ENCODE data around the gene APOA4. TPM values are rescaled to one million over a fixed set of nuclear protein-coding genes. Genes with fewer than 3 reads are reported as not detected.

APOA4 gene
- total RNA-seq, 4 donors from 2014 or later: 2.6 to 3.5 TPM; not detected in 2

GRCh38 chr11:116773203-116774097, 49.7 kb downstream of the APOA4 start:
- Histone ChIP-seq H3K36me3 (peaks cover 0 to 16% of the 10 kb centered on the region in 2 donors), H3K27ac (peak overlapping the region; percentile 91 to 96 (median 95)), H3K9me3 (no peaks in the 10 kb centered on the region), H3K27me3 (no peaks in the 10 kb centered on the region), H3K4me1 (peaks cover 21 to 24% of the 10 kb centered on the region in 2 donors), H3K4me3 (peak overlapping the region; percentile 71 to 98 (median 89))
- TF ChIP-seq CTCF (IDR thresholded peaks at IDR 0.05 in 4 of 5, conservative IDR thresholded peaks at IDR 0.05 in 1 of 5): no peak
- no peak for TF ChIP-seq POLR2A (IDR thresholded peaks at IDR 0.05)
- intact Hi-C loops (cut with DNase I; ENCODE audit: low total_unique reads): loop anchor here (1.0 to 5.0 kb wide), 4 partner anchors 13 to 459 kb away; partner anchors contain the start of genes PCSK7, RNF214 and SIK3
- ATAC-seq: peak; percentile 50 to 55
- no peak for DNase-seq
- in situ Hi-C loops (cut with MboI; ENCODE audit: low sequenced_read_pairs in 4 of 4): no loop called here

- Histone ChIP-seq H3K27me3 (no peaks in the 10 kb centered on the region), H3K4me1 (peaks cover 21 to 24% of the 10 kb centered on the region in 2 donors), H3K4me3 (peak within 1 kb of the TSS; percentile 71 to 98 (median 89)), H3K27ac (peak within 1 kb of the TSS; percentile 91 to 96 (median 95)), H3K9me3 (no peaks in the 10 kb centered on the region), H3K36me3 (peaks cover 0 to 10% of the 10 kb centered on the region in 2 donors)
- intact Hi-C loops (cut with DNase I; ENCODE audit: low total_unique reads) (loop anchor here (1.0 to 5.0 kb wide), 4 partner anchors 14 to 460 kb away; partner anchors contain the start of genes PCSK7, RNF214 and SIK3), in situ Hi-C loops (cut with MboI; ENCODE audit: low sequenced_read_pairs in 4 of 4) (no loop called here)
- ATAC-seq (peak; percentile 90 to 95), DNase-seq (peak; percentile 80 to 84)
- TF ChIP-seq CTCF (IDR thresholded peaks at IDR 0.05 in 4 of 5, conservative IDR thresholded peaks at IDR 0.05 in 1 of 5) (no peak), POLR2A (IDR thresholded peaks at IDR 0.05) (peak; percentile 36 to 68)
Measured at GRCh38 chr11:116772443-116773202, 50.5 kb downstream of the APOA4 start, which contains the start of gene BUD13. Gene BUD13, minus strand, starts transcription at chr11:116772987. Its CDS starts 23 bp downstream, at chr11:116772964.

- intact Hi-C loops (cut with DNase I; ENCODE audit: low total_unique reads) (loop anchor here (2.0 to 5.0 kb wide), 2 partner anchors 15 to 325 kb away; partner anchors contain the start of gene SIK3), in situ Hi-C loops (cut with MboI; ENCODE audit: low sequenced_read_pairs in 4 of 4) (no loop called here)
- ATAC-seq (no peak), DNase-seq (no peak)
- Histone ChIP-seq H3K27me3 (no peaks in the 10 kb centered on the region), H3K36me3 (peaks cover 0 to 10% of the 10 kb centered on the region in 2 donors), H3K4me1 (peaks cover 21 to 24% of the 10 kb centered on the region in 2 donors), H3K9me3 (no peaks in the 10 kb centered on the region), H3K27ac (peak overlapping the region; percentile 91 to 96 (median 95)), H3K4me3 (peak overlapping the region; percentile 71 to 98 (median 89))
- TF ChIP-seq POLR2A (IDR thresholded peaks at IDR 0.05): no peak
- TF ChIP-seq CTCF (IDR thresholded peaks at IDR 0.05 in 4 of 5, conservative IDR thresholded peaks at IDR 0.05 in 1 of 5): no peak
Measured at GRCh38 chr11:116771935-116772334, 51.2 kb downstream of the APOA4 start.

Other genes with a start within 250 kb of the APOA4 start
- gene BUD13, start 50.3 kb downstream of the APOA4 start, total RNA-seq: 10 to 100 TPM in 3 of 4 donors, 1 to 10 TPM in 1; 9.0 to 14.1 (median 12.3) TPM
- 10 to 100 TPM; 43.3 to 82.5 (median 56.9) TPM for gene ZPR1, start 35.3 kb downstream of the APOA4 start, total RNA-seq
- 1 to 10 TPM in 2 of 4 donors, not detected in 2; 1.0 to 2.9 TPM for gene APOA5, start 31.4 kb downstream of the APOA4 start, total RNA-seq
- 10 to 100 TPM in 2 of 4 donors, not detected in 2; 19.3 to 45.7 TPM for gene APOC3, start 6.6 kb upstream of the APOA4 start, total RNA-seq
- 10 to 100 TPM in 2 of 4 donors, under 1 TPM in 1, not detected in 1; 0.56 to 35.8 (median 18.2) TPM for gene APOA1, start 14.3 kb upstream of the APOA4 start, total RNA-seq